OCI-LY3 (cell line): ENCODE measurements around the gene SIAE.

Source experiments
- H2AFZ ChIP-seq: fragments of 200-600, 300-600 bp; shearing (Covaris generic); 2 replicates; pipeline ENCODE4 v1.6.0; 2014; ENCODE audit warnings: antibody characterized with exemption, low read depth, low read length
- H3K27ac ChIP-seq: fragments of 200-600, 300-600 bp; sonication (generic); 2 replicates; pipeline ENCODE4 v1.5.1; 2014; ENCODE audit warnings: mild to moderate bottlenecking, low read length, moderate library complexity, mixed read lengths
- H3K27me3 ChIP-seq: fragments of 200-600, 300-600 bp; sonication (generic); 2 replicates; pipeline ENCODE4 v1.6.1; 2014; ENCODE audit warnings: low read depth, low read length, mixed read lengths
- H3K36me3 ChIP-seq: fragments of 200-600, 300-600 bp; sonication (generic); replicated peaks from 2 replicates; pipeline ENCODE3; 2014; ENCODE audit warnings: low read depth, low read length, mixed read lengths
- H3K4me1 ChIP-seq: fragments of 300-600, 200-600 bp; sonication (generic); 2 replicates; pipeline ENCODE4 v1.6.1; 2014; ENCODE audit warnings: low read length, mixed read lengths
- H3K4me2 ChIP-seq: fragments of 200-600, 300-600 bp; sonication (generic); 2 replicates; pipeline ENCODE4 v1.6.1; 2014; ENCODE audit warnings: low read length, mixed read lengths
- H3K4me3 ChIP-seq: fragments of 300-600, 200-600 bp; sonication (generic); 2 replicates; pipeline ENCODE4 v1.5.1; 2014; ENCODE audit warnings: antibody characterized with exemption, mild to moderate bottlenecking, low read length, moderate library complexity
- H3K79me2 ChIP-seq: fragments of 300-600, 200-600 bp; shearing (Covaris generic); 2 replicates; pipeline ENCODE4 v1.6.1; 2014; ENCODE audit warnings: mild to moderate bottlenecking, low read length, mixed read lengths
- H3K9ac ChIP-seq: fragments of 300-600, 200-600 bp; shearing (Covaris generic); 2 replicates; pipeline ENCODE4 v1.6.0; 2014; ENCODE audit warnings: mild to moderate bottlenecking, low read length, moderate library complexity
- H3K9me3 ChIP-seq: fragments of 200-600, 300-600 bp; shearing (Covaris generic); 2 replicates; pipeline ENCODE4 v1.6.1; 2014; ENCODE audit warnings: low read length, mixed read lengths; ENCODE audit not compliant: insufficient read depth
- H4K20me1 ChIP-seq: fragments of 200-600, 300-600 bp; sonication (generic); 2 replicates; pipeline ENCODE4 v1.6.1; 2016; ENCODE audit warnings: low read length, mixed read lengths; ENCODE audit not compliant: insufficient read depth
- CTCF ChIP-seq: fragments of 200-600, 300-600 bp; sonication (generic); IDR thresholded peaks from 2 replicates; pipeline ENCODE4 v1.5.1; 2014; ENCODE audit warnings: antibody characterized with exemption, low read length, low read depth
- EZH2phosphoT487 ChIP-seq: fragments of 200-600 bp; shearing (Covaris generic); IDR thresholded peaks from 2 replicates; pipeline ENCODE4 v1.6.1; 2018; ENCODE audit warnings: antibody characterized with exemption, mixed run types, low read depth

SIAE gene

DNA sequence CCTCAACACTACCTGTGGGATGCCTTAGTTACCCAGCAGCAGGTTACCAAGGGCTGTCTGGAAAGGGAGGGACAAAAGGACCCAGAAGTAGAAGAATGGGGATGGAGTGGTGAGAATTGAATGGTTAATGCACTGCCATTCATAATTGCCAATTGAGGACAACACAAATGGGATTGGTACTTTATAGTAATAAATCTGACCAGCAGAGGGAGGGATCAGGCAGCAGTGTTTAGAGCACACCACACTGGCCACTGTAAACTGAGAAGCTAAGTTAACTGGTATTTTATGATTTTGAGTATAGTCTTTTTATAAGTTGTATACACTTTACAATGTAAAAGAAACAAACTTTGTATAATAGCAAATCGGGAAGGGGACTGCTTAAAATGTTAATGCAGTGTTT, 40.2 kb downstream of the SIAE start:
- no peak for TF ChIP-seq EZH2phosphoT487
- no peak for TF ChIP-seq CTCF
- H3K36me3 ChIP-seq, result peaks cover 62% of the 10 kb centered on the region

GRCh38 chr11:124629961-124630360, 43.6 kb downstream of the SIAE start:
- H3K4me3 ChIP-seq, result no peak overlapping the region
- H3K9ac ChIP-seq, result no peak overlapping the region
- no peaks in the 10 kb centered on the region for H4K20me1 ChIP-seq
- H2AFZ ChIP-seq, result no peak overlapping the region
- H3K9me3 ChIP-seq, result no peaks in the 10 kb centered on the region
- no peak overlapping the region for H3K4me2 ChIP-seq
- no peaks in the 10 kb centered on the region for H3K4me1 ChIP-seq
- TF ChIP-seq EZH2phosphoT487 (no peak), CTCF (no peak)
- H3K36me3 ChIP-seq, result peaks cover 74% of the 10 kb centered on the region
- H3K27ac ChIP-seq, result no peak overlapping the region
- peaks cover 4% of the 10 kb centered on the region; the same call in 1 of the 2 replicates for H3K79me2 ChIP-seq
- H3K27me3 ChIP-seq, result no peaks in the 10 kb centered on the region

More for the DNA sequence above, 40.2 kb downstream of the SIAE start:
- Histone ChIP-seq H3K4me1 (no peaks in the 10 kb centered on the region), H3K27me3 (no peaks in the 10 kb centered on the region), H2AFZ (no peak overlapping the region), H3K9ac (no peak overlapping the region), H4K20me1 (no peaks in the 10 kb centered on the region; the same call in 1 of the 2 replicates), H3K79me2 (no peaks in the 10 kb centered on the region), H3K4me2 (no peak overlapping the region), H3K27ac (no peak overlapping the region), H3K9me3 (no peaks in the 10 kb centered on the region), H3K4me3 (no peak overlapping the region)

DNA sequence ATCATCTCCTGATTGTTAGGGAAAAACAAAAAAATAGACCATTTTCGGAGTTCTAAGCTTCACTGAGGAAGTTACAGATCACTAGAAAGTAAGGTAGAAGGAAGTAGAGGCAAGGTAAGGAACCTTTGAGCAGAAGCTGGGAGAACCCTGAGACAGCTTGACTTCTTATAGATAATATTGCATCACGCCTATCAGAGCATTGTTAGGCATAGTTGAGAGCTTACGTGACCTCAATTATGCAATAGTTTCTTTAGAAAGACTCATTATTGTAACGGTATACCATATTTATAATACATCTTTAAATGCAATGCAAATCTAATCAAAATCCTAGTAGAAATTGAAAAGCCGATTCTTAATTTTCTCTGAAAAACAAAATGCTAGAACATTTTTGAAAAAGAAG, 46.0 kb downstream of the SIAE start:
- Histone ChIP-seq H3K9ac (no peak overlapping the region), H3K79me2 (peaks cover 28% of the 10 kb centered on the region), H3K4me1 (peaks cover 8% of the 10 kb centered on the region), H3K36me3 (peaks cover 63% of the 10 kb centered on the region), H3K27me3 (no peaks in the 10 kb centered on the region), H3K9me3 (no peaks in the 10 kb centered on the region), H3K27ac (no peak overlapping the region), H3K4me3 (no peak overlapping the region), H2AFZ (no peak overlapping the region), H4K20me1 (peaks cover 6% of the 10 kb centered on the region), H3K4me2 (no peak overlapping the region)
- TF ChIP-seq EZH2phosphoT487 (no peak), CTCF (no peak)

DNA sequence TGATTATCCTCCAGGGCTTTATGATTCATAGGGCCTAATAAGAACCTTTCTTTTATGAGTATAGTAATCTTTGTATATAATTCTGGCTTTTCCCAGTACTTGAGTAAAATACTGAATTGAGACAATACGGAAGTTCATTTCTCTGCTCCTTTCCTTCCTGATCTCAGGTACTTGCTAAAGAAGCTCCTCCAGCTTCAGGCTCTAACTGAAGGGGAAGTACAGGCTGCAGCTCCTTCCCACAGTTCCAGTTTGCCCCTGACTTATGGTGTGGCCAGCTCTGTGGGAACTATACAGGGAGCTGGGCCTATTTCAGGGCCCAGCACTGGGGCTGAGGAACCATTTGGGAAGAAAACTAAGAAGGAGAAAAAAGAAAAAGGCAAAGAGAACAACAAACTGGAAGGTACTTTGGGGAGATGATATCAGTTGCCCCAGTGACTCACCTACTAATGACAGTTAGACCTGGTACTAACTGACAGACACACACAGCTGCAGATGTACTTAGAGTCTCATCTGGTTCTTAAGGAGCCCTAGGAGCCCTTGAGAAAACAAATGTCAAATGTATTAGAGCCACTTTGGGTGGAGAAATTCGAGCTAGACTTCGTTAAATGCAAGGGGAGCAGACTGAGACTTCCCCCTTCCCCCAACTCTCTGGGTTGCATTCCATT, 47.9 kb downstream of the SIAE start:
- TF ChIP-seq EZH2phosphoT487 (no peak), CTCF (no peak)
- peaks cover 28% of the 10 kb centered on the region for H3K79me2 ChIP-seq
- H2AFZ ChIP-seq, result no peak overlapping the region
- no peaks in the 10 kb centered on the region for H3K27me3 ChIP-seq
- H3K9me3 ChIP-seq, result no peaks in the 10 kb centered on the region
- peaks cover 45% of the 10 kb centered on the region for H3K36me3 ChIP-seq
- peaks cover 11% of the 10 kb centered on the region for H3K4me1 ChIP-seq
- H4K20me1 ChIP-seq, result peaks cover 6% of the 10 kb centered on the region
- H3K4me3 ChIP-seq, result no peak overlapping the region
- H3K27ac ChIP-seq, result no peak overlapping the region
- no peak overlapping the region for H3K4me2 ChIP-seq
- H3K9ac ChIP-seq, result no peak overlapping the region
